ENCODE measurements around the gene LMOD2.
A peak's percentile ranks its signal among the peaks of the same experiment; 100 is the strongest.
"Not testable (repeated sequence)": the region's sequence is repeated elsewhere in the genome, so short reads cannot be mapped to it uniquely, and the experiment has no call there.

LMOD2 gene, protein sequence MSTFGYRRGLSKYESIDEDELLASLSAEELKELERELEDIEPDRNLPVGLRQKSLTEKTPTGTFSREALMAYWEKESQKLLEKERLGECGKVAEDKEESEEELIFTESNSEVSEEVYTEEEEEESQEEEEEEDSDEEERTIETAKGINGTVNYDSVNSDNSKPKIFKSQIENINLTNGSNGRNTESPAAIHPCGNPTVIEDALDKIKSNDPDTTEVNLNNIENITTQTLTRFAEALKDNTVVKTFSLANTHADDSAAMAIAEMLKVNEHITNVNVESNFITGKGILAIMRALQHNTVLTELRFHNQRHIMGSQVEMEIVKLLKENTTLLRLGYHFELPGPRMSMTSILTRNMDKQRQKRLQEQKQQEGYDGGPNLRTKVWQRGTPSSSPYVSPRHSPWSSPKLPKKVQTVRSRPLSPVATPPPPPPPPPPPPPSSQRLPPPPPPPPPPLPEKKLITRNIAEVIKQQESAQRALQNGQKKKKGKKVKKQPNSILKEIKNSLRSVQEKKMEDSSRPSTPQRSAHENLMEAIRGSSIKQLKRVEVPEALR

DNA sequence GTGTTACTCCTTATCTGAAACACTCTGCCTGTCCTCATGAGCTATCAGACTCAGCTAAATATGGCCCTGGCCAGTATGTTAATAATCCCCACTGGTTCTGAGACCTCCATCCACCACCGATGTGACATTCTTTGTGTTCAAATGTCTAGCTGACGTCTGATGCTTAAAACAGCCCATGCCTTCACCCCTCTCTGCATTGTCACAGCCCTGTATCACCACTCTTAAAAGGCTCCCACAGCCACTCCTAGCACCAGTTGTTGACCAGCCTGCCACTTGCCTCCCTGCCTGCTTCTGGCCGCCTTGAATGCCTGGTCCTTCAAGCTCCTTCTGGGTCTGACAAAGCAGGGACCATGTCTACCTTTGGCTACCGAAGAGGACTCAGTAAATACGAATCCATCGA is at the start of gene LMOD2:
TSS of gene LMOD2 (plus strand) at position 253 of the 400 bp plus-strand sequence. CDS start at position 351, 98 bp downstream.
- DNase-seq: no peak

DNA sequence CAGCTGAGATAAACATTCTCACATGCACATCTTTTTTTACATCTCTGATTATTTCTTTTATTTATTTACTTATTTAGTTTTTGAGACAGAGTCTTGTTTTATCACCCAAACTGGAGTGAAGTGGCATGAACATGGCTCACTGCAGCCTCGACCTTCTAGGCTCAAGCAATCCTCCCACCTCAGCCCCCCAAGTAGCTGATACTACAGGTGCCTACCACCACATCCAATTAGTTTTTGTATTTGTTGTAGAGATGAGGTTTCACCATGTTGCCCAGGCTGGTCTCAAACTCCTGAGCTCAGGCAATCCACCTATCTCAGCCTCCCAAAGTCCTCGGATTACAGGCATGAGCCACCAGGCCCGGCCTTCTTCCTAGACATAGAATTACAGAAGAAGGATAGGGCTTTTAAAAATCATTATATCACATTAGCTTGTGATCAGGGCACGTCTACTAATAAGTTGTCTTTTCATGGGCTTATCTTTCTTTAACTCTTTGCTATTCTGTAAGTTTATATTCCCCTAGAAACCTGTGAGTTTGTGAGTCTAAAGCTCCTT is 48.2 kb upstream of the LMOD2 start:
- DNase-seq: no peak

DNA sequence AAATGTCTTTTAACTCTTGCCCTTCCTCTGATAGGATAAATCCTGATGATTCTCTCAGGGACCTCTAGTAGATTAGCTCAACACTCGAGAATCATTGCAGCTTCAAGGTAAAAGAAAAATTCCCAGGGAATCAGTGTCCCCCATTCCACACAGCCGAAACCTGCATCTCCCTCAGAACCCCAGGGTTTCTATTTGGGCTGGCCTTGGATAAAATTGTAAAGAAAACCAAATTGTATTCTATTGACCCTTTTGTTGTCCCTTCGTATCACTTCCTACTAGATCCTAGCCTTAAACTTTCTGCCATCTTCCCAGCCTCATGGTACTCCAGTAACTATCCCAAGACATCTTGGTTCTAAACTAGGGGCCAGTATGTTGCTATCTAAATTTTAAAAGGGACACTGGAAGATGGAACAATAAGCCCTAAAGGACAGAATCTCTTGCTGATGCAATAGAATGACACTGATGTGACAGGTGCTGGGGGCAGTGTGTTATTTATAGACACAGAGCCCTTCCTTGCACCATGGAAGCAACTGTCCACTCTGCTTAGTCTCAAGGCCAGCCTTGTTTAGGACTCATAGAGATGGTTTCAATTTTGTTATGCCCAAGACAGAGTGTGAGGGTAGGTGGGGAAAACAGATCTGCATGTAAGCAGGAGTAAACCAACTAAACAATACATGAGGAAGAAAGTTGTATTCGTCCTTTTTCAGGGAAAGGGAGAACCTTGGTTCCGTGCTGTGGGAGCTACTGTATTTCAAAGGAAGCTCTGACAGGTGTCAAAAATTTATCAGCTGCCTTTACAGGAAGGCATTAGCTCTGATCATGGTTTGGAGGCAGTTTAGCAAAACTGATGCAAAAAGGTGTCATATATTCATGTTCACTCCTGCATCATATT is 46.4 kb upstream of the LMOD2 start:
- no peak for DNase-seq

DNA sequence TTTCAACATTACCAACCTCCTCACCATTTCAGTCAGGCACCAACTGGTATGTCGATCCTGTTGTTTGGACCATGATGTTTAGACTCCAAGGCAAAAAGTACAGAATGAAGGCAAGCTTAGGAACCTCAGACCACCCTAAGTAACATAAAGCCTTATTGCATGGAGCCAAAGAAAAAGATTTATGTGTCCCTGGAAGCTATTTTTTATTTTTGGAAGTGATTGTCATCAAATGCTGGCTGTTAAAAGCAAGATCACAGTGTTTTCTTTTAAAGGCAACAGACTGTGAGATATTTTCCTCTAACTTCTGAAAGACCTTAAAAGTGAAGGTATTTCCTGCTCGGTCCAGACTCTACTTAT is 45.8 kb upstream of the LMOD2 start:
- no peak for DNase-seq

DNA sequence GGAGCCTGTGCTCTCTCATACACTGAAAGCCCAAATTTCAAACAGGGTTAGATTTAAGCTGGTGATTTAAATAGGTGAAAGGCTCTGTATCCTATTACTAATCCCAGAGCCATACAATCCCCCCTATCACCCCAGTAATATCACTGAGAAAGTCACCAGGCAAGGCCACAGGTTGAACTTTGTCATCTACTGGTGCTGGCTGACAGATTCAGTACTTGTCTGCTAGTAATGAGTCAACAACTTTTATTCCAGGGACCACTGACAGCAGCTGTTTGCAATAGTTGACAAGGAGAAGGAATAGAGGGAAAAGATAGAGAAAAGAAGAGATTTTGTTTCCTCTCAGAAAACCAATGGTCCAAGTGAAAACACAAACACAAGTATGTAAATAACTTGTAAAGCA is 43.6 kb upstream of the LMOD2 start:
- DNase-seq: no peak

DNA sequence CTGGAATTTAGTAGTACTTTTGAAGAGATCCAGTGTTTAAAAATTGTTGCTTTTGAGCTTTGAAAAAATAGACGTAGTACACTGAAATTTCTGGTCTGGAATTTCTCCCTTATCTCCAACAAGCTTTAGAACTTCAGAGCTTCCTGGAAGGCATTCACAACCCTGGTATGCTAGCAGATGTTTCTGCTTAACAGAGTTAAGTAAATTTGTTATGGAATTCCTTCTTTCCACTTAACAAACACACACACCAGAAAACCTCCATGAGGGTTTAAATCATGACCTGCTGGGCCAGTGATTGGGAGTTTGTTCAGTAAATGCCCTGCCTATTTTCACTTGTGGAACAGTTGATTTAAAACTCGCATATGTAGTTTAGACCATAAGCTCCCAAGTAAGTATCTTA is 40.3 kb upstream of the LMOD2 start:
- DNase-seq: no peak

DNA sequence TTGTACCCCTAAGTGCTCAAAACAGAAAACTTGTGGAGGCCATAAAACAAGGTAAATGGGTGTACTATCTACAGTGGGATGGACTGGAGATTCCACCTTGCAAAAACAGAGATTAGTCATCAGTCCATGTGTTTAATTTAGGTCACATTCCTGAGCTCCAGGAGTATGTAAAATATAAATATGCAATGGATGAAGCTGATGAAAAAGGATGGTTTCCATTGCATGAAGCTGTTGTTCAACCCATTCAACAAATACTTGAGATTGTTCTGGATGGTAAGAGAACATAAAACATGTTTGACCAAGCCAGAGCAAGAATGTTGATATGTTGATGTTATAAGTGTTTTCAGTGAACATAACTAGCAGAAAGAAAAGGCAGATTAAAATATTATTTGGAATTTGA is 39.4 kb upstream of the LMOD2 start:
- DNase-seq: no peak

DNA sequence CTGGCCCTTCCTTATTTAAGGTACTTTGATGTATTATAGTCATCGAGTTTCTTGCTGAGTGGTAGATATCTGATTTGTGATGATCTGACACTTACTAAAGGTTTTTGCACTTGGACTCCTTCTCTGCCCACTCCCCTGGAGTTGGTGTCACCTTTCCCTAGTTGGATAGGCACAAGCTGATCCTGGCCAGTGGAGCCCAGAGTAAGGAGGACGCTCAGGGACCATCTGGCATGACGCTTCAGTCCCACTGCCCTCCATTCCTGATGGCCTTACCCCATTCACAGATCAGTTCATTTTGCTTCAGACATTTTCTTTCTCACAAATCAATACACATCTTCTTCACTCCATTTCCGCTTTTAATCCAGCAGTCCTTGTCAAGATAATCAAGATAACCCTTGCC is 34.0 kb upstream of the LMOD2 start:
- no peak for DNase-seq

DNA sequence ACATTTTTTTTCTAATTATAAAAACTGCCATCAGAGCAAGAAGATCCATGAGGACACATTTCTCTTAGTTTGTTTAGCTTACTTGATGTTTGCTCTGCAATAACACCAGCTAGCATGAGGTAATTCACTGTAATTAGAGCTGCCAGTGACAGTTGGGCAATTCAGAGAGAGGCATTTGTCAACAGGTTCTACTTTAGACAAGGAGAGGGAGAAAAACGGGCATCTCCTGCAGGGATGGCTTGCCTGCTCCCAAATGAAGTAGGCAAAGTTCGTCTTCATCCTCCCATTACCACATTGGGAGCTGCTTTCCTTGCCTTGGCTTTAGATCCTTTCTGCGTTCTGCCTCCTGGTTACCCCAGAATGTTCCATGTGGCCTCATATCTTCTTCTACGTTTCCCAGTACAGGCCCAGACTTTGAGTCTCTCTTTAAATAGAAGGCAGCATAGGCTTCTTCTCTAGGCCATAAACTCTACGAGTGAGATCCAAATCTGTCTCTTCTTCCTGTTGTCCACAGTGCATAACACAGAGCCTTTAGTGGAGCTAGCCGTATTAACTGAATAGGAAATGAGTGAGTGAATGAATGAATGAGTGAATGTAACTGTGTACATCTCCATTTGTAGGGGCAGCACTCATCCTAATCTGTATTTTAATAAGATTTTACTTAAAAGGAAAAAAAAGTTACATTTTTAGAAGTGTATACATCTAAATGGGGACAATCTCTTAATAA is 32.8 kb upstream of the LMOD2 start:
- DNase-seq: no peak

DNA sequence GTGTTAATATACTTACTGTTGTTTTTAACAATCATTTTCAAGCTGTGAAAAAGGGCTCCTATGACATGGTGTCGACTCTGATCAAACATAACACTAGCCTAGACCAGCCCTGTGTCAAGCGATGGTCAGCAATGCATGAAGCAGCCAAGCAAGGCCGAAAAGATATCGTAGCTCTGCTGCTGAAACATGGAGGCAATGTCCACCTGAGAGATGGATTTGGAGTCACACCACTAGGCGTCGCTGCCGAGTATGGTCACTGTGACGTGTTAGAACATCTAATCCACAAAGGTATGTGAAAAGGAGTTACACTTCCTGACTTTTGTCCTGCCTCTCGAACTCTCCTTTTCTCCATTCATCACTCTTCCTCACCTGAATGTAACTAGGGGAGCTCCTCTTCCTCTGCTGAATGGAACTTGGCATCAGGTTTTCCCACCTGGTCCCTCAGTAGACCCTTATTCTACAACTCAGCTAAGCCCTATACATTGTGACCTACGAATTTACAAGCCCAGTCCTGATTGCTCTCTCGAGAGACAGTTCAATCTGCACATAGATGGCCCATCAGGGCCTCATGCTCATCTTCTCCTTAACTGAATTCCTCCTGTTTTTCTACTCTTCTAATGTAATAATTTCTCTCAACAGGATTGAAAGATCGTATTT is 31.0 kb upstream of the LMOD2 start:
- DNase-seq: peak; percentile 70

DNA sequence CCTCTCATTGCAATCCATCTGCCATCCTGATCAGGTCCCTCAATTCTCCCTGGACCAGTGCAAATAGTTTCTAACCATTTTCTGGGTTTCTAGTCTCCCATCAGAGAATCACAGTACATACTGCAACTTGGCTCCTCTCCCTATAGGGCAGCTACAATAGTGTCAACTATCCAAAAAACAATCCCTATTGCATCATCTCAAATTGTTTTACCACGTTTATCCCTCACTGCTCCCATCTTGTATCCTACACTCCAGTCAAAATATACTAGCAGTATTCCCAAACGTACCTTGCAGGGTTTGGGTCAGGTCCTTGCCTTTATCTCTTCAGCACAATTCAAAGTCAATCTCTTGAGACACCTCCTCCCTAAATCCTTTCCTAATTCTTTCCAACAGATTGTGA is 30.4 kb upstream of the LMOD2 start:
- DNase-seq: no peak

DNA sequence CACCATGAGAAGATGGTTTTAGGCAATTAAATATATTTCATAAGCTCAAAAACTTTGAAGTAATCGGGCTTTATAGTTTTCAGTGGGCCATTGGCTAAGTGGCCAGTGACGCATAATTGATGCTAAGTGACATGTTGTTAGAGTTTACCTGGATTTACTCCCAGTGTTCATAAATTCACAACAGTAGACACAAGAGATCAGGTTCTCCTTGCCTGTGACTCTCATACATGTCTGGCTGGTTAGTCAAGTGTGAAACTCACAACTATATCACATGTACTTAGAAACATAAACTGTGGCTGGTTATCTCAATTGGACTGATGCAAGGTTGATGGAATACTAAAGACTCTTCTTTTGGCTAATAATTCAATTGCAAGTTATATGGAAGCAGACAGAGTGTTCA is 27.8 kb upstream of the LMOD2 start:
- DNase-seq: no peak

DNA sequence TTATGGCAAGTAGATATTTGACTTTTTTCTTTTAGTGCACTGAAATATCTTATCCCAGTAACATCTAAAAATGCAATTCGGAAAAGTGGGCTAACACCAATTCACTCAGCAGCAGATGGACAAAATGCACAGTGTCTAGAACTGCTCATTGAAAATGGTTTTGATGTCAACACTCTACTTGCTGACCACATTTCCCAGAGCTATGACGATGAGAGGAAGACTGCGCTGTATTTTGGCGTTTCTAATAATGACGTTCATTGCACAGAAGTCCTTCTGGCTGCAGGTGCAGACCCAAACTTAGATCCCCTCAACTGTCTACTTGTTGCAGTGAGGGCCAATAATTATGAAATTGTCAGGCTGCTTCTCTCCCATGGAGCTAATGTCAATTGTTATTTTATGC is 26.8 kb upstream of the LMOD2 start:
- no peak for DNase-seq

DNA sequence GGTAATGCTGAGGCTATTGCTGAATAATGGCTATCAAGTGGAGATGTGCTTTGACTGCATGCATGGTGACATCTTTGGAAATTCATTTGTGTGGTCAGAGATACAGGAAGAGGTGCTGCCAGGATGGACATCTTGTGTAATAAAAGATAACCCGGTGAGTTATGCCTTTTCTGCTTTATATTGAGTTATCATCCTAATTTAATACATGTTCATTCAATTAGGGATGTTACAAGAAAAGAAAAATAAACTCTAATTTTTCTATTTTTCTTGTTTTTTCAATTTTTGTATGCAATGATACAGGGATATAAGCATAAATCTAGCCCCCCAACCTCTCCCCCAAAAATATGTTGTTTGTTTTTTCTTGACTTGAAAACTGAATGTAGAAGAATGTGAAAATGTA is 26.4 kb upstream of the LMOD2 start:
- DNase-seq: no peak

DNA sequence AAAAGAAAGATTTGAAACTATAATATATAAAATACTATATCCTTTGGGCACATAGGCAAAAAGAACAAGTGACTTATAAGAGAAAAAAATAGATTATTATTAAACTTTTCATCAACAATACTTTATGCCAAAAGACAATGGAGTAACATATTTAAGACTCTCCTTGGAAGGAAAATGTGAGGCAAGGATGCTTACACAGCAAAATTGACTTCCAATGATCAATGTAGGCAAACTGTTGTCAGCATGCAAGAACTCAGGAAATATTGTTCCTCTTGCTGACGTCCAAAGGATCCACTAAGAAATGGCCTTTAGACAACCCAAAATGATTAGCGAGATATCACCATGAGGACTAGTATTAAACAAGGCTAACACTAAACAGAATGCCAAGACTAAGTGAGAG is 22.9 kb upstream of the LMOD2 start:
- no peak for DNase-seq

DNA sequence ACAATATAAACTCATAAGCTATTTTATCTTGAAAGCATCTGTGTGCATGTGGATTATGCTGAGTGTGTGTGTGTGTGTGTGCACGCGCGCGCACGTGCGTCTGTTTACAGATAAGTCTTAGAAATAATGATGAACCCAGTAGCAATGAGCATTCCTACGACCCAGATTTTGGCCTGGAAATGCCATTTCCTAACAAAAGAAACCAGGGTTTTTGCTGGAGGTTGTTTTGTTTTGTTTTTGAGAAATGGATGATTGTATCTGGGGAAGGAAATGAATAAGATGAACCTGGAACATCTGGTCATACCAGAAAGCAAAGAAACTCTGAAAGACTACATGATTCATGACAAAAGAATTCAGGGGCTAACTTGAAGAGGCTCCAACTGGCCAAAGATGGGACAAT is 22.1 kb upstream of the LMOD2 start:
- no peak for DNase-seq

DNA sequence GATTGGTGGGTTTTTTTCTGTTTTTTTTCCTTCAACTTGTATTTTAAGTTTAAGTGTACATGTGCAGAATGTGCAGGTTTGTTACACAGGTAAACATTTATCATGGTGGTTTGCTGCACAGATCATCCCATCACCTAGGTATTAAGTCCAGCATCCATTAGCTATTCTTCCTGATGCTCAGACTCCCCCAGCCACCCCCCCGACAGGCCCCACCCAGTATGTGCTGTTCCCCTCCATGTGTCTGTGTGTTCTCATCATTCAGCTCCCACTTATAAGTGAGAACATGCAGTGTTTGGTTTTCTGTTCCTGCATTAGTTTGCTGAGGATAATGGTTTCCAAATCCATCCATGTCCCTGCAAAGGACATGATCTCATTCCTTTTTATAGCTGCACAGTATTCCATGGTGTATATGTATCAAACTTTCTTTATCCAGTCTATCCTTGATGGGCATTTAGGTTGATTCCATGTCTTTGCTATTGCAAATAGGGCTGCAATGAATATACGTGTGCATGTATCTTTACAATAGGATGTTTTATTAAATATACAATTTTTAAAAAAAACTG is 21.6 kb upstream of the LMOD2 start:
- DNase-seq: not testable (repeated sequence)

DNA sequence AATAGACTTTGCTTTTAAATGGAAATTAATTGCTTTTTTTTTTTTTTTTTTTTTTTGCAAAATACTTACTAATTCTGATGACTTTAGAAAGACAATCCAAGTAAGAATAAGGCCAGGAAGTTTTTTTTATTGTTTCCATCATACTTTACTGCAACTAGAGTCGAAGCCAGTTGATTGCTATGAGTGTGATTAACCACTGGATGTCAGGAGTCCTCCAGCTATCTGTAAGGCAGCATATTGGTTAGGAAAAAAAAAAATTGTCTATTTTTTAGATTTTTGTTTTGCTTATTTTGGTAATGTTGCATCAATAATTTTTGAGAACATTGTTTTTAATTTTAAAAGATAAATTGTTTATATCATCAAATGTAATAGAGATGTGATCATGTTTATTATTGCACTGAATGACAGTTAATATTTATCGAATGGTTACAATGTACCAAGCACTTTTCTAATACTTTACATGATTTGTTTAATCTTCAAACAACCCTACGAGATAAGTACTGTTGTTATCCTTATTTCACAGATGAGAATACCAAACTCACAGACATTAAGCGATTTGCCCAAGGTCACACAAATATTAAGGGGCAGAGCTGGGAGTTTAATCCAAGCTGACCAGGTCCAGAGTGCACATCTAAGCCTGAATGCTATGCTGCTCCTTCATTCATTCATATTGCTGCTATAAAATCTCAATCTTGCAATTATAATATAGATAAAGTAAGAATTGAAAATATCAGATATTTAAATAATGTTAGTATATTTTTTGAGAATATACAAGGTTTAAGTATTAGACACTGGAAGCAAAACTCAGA is 19.9 kb upstream of the LMOD2 start:
- no peak for DNase-seq

DNA sequence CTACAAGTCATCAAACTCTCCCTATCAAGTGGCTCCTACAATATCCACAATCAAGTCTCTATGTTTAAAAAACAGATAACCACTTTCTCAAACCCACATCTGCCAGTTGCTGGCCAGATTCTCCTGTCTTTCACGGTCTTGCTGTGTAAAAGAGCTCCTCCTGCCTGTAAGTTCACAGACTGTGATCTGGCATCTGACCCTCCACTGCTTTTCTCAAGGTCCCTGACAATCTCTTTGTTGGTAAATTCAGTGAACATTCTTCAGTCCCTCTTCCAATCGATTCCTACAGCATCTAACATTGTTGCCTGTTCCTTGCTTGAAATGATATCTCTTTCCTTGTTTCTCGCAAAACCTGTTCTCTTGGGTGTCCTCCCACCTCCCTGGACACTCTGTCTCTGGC is 18.5 kb upstream of the LMOD2 start:
- no peak for DNase-seq

DNA sequence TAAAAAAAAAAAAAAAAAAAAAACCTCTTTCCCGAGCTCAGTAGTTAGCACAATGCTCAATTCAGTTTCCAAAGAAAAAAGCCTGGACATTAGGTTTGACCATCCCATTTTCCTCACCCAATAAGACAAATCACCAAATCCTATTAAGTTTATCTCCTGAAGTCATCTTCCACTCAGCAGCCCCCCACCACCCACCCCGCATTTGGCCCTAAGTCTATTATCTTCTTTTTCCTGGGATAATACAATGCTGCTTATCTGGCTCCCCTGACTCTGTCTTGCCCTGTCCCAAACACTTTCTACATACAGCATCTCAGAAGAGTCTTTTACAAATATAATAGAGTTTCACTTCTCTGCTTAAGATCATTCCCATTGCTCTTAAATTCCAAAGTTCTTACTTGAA is 17.8 kb upstream of the LMOD2 start:
- no peak for DNase-seq

DNA sequence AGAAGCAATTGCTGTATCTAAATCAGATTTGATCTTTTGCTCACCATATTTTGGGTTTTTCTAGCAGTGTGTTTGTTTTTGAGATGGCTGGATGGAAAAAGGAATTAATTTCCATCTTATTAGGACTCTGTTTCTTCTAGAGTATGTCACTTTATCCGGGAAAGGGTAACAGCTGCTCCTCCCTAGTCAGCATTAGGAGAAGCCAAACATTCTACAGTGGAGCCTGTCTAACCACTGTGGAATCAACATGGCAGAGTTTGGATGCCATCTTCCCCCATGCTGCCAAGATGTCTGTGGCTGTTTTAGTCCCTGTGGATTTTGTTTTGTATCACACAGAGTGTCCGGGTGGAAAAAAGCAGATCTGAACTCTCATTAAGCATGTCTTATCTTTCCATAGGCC is 16.0 kb upstream of the LMOD2 start:
- DNase-seq: no peak

Measured in activated CD4-positive, alpha-beta T cell treated with anti-CD3 and anti-CD28 coated beads, Interleukin-2, Interleukin-6, amounts not matched to agents 100 ng/mL and 50 ng/mL, durations not matched to agents 16 hours and 8 hours (primary cell).